Activated effector memory CD4-positive, alpha-beta T cell treated with anti-CD3 and anti-CD28 coated beads, Interleukin-2, amount 50 U/mL, for 16 hours (primary cell): Measurements from ENCODE around the gene ZBTB2.
"Not testable (repeated sequence)": the region's sequence is repeated elsewhere in the genome, so short reads cannot be mapped to it uniquely, and the experiment has no call there.

Experiments
- DNase-seq: peaks from one replicate; pipeline ENCODE4 v3.0.0-alpha.2; 2020

The ZBTB2 gene

DNA sequence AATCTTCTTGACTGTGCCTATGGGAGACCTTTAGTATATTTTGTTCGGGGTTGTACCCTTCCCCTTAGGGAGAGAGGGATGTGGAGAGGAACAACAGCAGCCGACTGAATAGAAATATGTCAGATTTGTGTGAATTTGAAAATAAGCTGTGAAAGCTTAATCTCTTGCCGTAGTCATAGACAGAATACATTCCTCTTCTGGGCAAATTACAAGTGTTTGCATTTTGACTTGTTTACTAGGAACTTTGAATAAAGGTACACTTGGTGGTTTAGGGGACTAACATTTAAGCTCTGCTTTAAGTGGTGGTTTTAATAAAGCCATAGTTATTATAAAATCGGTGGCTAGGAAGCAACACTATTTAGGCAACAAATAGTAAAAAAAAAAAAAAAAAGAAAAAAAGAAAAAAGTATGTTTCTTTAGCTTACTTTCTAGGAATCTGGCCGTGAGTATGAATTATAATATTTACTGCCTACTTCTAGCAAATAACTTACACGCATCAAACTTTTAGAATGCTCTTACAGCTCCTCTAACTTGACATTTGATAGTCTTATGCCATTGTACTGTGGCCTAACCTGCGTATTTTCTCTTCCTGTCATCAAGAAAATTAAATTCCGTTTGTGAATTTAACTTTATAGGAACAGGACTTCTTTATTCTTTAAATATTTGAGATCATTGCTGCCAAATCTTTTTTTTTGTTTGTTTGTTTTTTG, 65.1 kb downstream of the ZBTB2 start:
- no peak for DNase-seq

DNA sequence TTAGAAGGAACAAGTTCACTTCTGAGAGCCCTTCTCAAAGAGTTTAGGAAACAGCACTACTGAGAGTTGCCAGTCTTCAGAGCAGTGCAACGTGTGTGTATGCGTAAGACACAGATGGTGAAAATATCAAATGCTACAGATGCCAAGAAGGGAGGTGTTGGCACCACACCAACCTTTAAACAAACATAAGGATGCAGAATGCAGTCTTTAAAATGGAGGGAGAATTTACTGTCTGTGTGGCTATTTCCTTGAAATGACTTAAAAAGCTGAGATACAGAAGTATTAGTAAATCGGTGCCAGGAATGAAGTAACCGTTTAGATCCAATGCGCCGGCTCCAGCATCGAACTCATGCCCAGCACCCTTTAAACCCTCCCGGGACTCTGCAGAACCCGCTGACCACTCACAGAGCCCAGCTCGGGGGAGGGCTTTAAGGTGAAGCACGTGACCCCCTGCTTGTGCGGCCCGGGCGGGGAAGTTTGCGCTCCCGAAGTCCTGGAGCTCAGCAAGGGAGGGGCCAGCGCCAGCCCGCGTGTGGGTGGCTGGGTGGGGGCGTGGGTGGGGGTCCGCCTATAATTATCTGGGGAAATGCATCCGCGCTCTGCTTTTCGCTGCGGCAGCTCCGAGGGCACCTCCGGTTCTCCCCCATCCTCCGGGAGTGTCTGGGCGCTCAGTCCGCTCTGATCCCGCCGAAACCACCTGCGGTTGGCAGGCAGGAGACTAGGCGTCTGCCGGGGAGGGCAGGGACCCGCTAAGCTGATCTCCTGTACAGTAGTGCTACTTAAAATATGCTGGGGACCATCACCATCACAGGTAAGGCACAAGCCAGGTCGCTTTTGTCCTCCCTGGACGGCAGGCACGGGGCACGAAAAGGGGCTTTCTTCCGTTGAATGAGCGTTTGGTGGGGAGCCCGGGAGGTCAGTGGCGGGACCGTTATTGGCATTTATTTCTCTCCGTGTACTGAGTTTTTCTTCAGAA, 66.0 kb downstream of the ZBTB2 start:
- DNase-seq = peak; percentile 64

DNA sequence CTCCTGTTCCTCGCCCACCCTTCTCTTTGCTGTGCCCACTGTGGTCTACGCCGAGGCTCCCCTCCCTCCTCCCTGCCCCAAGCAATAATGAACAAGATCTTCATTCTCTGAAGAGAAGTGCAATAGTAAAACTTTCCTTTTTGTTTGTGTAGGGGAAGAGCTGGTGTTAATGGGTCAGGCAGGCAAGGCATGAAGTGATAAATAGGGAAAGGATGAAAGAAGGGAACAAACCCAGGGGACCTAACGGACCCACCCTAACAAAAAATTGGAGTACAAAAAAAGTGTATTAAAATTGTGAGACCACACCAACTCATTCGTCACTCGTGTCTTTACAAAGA, 66.9 kb downstream of the ZBTB2 start:
- DNase-seq = no peak

DNA sequence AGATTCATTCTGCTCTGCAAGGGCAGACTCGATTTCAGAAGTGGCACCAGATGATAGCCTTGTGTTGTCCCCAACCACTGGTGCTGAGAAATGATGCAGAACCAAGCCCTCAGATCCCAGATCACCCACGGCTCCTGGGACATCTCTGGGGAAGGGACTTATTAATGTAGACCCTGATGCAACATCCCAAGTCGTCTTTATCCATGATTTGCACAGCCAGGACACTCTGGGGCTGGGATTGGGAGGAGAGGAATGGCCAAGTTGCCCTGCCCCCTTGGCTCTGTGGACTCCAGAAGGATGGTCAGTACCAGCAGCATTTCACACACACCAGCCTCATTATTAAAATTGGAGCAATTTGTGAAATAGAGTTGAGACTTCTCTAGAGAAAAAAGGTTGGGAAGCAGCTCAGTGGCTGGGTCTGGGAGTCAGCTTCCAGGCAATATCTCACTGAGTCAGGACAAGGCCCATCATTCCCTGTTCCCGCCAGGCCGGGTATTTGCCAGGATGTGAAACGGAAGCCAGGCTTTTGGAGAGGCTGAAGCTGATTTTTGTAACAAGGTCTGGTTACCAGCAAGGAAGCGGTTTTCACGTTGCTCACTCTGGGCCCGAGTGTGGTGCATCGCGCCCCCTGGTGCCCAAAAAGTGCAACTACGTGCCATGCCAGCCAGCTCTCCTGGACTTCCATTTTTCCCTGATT, 67.4 kb downstream of the ZBTB2 start:
- DNase-seq = peak; percentile 91

DNA sequence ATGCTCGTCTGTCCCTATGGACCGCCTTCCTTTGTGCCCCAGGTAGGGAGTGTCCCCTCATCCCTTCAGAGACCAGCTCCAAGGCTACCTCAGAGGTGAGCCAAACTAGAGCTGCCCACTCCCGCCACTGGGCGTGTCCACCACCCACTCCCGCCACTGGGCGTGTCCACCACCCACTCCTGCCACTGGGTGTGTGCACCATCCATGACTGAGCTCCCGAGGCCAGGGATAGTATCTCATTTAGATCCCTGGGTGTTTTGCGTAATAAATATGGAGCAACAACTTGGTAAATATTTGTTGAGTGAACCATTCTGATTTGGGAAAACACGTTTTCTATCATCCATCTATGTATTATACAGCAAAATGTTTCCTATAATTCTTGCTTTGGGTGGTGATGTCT, 68.8 kb downstream of the ZBTB2 start:
- DNase-seq = no peak

DNA sequence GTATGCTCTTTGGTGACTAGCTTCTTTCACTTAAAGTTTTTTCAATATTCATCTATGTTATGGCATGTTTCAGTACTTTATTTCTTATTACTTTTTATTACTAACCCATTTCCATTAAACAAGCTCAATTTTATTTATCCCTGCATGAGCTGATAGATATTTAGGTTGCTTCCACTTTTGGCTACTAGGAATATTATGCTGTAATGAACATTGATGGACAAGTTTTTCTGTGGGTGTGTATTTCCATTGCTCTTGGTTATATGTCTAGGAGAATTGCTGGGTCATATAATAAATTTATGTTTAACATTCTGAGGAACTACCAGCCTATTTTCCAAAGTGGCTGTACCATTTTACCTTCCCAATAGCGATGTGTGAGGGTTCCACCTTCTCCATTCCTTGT, 69.9 kb downstream of the ZBTB2 start:
- no peak for DNase-seq

DNA sequence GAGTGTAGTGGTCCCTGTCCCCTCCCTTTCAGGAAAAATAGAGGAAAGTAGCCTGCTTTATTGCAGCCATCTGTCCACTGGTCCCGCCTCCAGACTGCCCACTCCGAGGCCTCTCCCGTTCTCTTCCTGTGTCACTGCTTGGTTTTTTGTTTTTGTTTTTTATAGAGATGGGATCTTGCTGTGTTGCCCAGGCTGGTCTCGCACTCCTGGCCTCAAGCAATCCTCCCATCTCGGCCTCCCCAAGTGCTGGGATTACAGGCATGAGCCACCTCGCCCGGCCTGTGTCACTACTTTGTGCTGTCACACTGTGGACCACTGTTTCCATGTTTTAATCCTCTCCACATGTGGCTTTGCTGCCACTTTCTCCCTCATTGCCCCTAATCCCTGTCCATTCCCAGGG, 71.2 kb downstream of the ZBTB2 start:
- no peak for DNase-seq

DNA sequence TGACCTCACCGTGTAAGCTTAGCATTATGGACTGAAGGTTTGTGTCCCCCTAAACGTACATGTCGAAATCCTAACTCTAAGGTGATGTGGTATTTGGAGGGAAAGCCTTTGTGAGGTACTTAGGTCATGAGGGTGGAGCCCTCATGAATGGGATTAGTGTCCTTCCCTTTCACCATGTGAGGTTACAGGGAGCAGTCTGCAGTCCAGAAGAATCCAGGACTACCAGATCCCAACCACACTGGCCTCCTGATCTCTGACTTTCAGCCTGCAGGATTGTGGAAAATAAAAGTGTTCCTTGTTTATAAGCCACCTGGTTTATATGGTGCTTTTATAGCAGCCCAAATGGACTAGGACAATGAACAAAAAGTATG, 73.4 kb downstream of the ZBTB2 start:
- no peak for DNase-seq

DNA sequence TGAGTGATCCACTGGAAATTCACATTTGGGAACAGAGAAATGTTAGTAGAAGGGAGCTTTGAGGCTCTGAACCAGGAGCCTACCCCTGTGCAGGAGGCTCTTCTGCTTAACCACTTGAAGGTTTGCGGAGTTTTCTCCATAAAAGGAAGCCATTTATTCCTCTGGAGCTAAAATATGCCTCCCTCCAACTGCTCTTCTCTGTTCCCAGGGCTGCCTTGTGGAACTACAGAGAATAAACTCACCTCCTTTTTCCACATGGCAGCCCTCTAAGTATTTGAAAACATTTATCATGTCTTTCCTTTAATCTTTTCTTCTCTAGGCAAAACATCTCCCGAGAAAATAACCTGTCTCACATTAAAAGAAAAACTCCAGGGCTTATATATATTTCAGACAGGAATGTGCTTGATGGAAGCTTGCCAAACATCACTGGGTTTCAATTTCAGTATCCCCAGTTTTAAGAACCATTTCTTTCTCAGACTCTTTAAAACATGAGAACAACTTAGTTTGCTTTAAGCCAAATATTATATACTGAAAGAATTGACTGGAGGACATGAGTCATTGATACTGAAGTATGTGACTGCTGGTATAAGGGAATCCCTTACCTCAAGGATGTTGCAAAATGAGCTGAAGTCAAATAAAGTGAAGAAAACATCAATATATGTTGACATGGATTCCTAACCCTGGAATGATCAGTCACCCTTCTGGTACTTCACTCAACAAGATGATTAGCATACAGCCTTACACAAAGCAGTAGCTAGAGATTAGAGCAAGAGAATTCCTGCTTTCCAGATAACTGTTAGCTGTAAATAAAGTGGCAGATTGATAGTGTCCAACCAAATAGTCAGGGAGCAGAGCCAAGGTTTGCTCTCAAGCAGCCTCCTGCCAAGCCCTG, 74.0 kb downstream of the ZBTB2 start:
- DNase-seq = no peak

DNA sequence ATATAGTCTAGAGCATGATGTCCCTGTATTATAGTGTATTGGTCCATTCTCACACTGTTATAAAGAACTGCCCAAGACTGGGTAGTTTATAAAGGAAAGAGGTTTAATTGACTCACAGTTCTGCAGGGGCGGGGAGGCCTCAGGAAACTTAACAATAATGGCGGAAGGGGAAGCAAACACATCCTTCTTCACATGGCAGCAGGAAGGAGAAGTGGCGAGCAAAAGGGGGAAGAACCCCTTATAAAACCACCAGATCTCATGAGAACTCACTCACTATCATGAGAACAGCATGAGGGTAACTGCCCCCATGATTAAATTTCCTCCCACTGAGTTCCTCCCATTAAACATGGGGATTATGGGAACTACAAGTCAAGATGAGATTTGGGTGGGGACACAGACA, 75.7 kb downstream of the ZBTB2 start:
- not testable (repeated sequence) for DNase-seq
